HepG2 (cell line): ENCODE data around the gene RNF125. TPM values are rescaled to one million over a fixed set of nuclear protein-coding genes. Genes with fewer than 3 reads are reported as not detected.

Source experiments
- CAMTA2 ChIP-seq: sonication (generic); formaldehyde crosslinking; IDR thresholded peaks from 2 replicates; pipeline ENCODE4 v1.4.0; 2020; ENCODE audit warnings: mild to moderate bottlenecking, missing genetic modification reagents, borderline replicate concordance
- FOXJ3 ChIP-seq: sonication (generic); formaldehyde crosslinking; IDR thresholded peaks from 2 replicates; pipeline ENCODE4 v1.4.0; 2020; ENCODE audit warnings: missing genetic modification reagents, mild to moderate bottlenecking, borderline replicate concordance
- FOXO1 ChIP-seq: sonication (generic); formaldehyde crosslinking; IDR thresholded peaks from 2 replicates; pipeline ENCODE4 v1.4.0; 2020; ENCODE audit warnings: missing genetic modification reagents
- GATAD2A ChIP-seq: IDR thresholded peaks from 2 replicates; pipeline ENCODE4 v1.6.1; 2016
- NCOA5 ChIP-seq: sonication (generic); formaldehyde crosslinking; IDR thresholded peaks from 2 replicates; pipeline ENCODE4 v1.4.0; 2020; ENCODE audit warnings: missing genetic modification reagents
- RELA ChIP-seq: sonication (generic); formaldehyde crosslinking; IDR thresholded peaks from 2 replicates; pipeline ENCODE4 v1.4.0; 2020; ENCODE audit warnings: missing genetic modification reagents
- SKI ChIP-seq: fragments of 450-650 bp; IDR thresholded peaks from one replicate; pipeline ENCODE4 v1.6.1; 2018; ENCODE audit warnings: mild to moderate bottlenecking; ENCODE audit not compliant: partially characterized antibody
- TCF7 ChIP-seq: sonication (generic); IDR thresholded peaks from 2 replicates; pipeline ENCODE4 v1.6.1; 2016; ENCODE audit warnings: antibody characterized with exemption, low read depth
- TRIM24 ChIP-seq: sonication (generic); formaldehyde crosslinking; IDR thresholded peaks from 2 replicates; pipeline ENCODE4 v1.8.0; 2022; ENCODE audit warnings: mild to moderate bottlenecking, missing genetic modification reagents
- ZFX ChIP-seq: sonication (generic); formaldehyde crosslinking; IDR thresholded peaks from 2 replicates; pipeline ENCODE4 v1.4.0; 2020; ENCODE audit warnings: mild to moderate bottlenecking, low read depth, missing genetic modification reagents, moderate library complexity
- ZNF20 ChIP-seq: sonication (generic); formaldehyde crosslinking; IDR thresholded peaks from 2 replicates; pipeline ENCODE4 v1.4.0; 2020; ENCODE audit warnings: mild to moderate bottlenecking, moderate library complexity, missing genetic modification reagents
- ZNF207 ChIP-seq: fragments of 450-650 bp; IDR thresholded peaks from 2 replicates; pipeline ENCODE4 v1.6.1; 2016; ENCODE audit warnings: antibody characterized with exemption, borderline replicate concordance
- ZSCAN25 ChIP-seq: sonication (generic); formaldehyde crosslinking; IDR thresholded peaks from 2 replicates; pipeline ENCODE4 v1.8.0; 2022; ENCODE audit warnings: mild to moderate bottlenecking, missing genetic modification reagents
- polyA plus RNA-seq, 8 experiments: library from polyadenylated mRNA; depleted of rRNA in 3 of 8; stranded (reverse) in 7 of 8; unstranded in 1 of 8; fragments of >200 nt; fragmentation: Illumina TruSeq in 4 of 8; extraction: Trizol in 4 of 8; gene quantifications; 2 replicates each; pipeline versions ENCODE4 v1.2.1 to v1.2.3, GENCODE V29; 2011 to 2016; ENCODE audit warnings: low read depth in 4 of 8, missing spikeins in 1 of 8, mixed read lengths in 1 of 8; ENCODE audit not compliant: insufficient read depth in 1 of 8
- total RNA-seq, 5 experiments: library from RNA; depleted of rRNA; stranded (reverse); fragments of >200 nt; fragmentation: Illumina TruSeq; extraction: Trizol; gene quantifications; 2 replicates each; pipeline ENCODE4 v1.2.3, GENCODE V29; 2016; ENCODE audit warnings: low read depth in 1 of 5
- TF ChIP-seq, protein P1 (sequence below): sonication (generic); formaldehyde crosslinking; conservative IDR thresholded peaks from 2 replicates; pipeline ENCODE4 v1.8.1; 2023; ENCODE audit warnings: missing genetic modification reagents
- TF ChIP-seq, protein P2 (sequence below): IDR thresholded peaks from 2 replicates; pipeline ENCODE4 v1.6.1; 2016; ENCODE audit warnings: control low read depth
- TF ChIP-seq, protein P3 (sequence below): sonication (generic); formaldehyde crosslinking; IDR thresholded peaks from 2 replicates; pipeline ENCODE4 v1.9.0; 2021; ENCODE audit warnings: mild to moderate bottlenecking, missing genetic modification reagents
- TF ChIP-seq, protein P4 (sequence below): sonication (generic); formaldehyde crosslinking; IDR thresholded peaks from 2 replicates; pipeline ENCODE4 v1.9.0; 2021; ENCODE audit warnings: missing genetic modification reagents, mild to moderate bottlenecking, borderline replicate concordance
- TF ChIP-seq, protein P5 (sequence below): IDR thresholded peaks from 2 replicates; pipeline ENCODE4 v1.6.1; 2018; ENCODE audit warnings: missing genetic modification reagents, mild to moderate bottlenecking, missing compliant biosample characterization

RNF125 gene
- total and polyA plus RNA-seq, 2 of the 13 experiments (the other 11 are each of a cell fraction or from before 2014, with no cell fraction given) = 0.58 to 1.8 TPM

DNA sequence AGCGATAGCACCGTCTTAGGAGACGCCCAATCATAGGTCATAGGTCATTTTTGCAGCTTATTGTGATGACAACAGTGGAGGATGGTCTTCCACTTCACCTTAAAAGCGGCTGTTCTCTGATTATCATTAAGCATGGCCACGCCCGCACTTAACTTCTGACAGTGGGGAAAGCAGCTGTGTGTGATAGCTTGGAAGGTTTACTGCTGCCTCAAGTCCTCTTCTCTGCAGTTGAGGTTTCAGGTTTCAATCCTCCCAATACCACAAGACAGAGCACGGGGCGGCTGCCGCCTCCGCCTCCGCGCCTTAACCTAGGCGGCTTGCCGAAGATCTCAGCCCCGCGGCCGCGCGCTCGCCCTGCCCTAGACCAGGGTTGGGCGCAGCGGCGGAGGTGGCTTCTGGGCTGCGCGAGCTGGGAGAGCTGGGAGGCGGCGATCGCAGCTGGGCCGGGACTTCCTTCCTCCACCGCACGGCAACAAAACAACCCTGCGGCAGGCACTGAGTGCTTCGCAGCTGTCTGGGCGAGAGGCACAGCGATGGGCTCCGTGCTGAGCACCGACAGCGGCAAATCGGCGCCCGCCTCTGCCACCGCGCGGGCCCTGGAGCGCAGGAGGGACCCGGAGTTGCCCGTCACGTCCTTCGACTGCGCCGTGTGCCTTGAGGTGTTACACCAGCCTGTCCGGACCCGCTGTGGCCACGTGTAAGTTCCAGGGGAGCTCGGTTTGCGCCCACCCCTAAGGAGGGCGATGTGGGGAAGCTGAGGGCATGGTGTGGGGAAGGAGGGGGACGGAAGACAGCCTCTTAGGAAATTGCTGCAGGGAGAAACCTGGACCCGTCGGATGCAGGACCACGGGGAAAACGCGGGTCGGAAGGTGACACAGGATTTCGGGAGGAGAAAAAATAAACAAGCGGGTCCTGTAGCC is at the start of gene RNF125 (continued):
- TF ChIP-seq, protein P1, sequence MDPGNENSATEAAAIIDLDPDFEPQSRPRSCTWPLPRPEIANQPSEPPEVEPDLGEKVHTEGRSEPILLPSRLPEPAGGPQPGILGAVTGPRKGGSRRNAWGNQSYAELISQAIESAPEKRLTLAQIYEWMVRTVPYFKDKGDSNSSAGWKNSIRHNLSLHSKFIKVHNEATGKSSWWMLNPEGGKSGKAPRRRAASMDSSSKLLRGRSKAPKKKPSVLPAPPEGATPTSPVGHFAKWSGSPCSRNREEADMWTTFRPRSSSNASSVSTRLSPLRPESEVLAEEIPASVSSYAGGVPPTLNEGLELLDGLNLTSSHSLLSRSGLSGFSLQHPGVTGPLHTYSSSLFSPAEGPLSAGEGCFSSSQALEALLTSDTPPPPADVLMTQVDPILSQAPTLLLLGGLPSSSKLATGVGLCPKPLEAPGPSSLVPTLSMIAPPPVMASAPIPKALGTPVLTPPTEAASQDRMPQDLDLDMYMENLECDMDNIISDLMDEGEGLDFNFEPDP = no peak
- TF ChIP-seq GATAD2A (CRISPR knock-in tag) (no peak; the same call in 1 of the 2 replicates), TCF7 (no peak), CAMTA2 (no peak), ZSCAN25 (CRISPR knock-in tag) (peak; percentile 72; the same call in 1 of the 2 replicates), FOXJ3 (CRISPR knock-in tag) (no peak), ZNF20 (CRISPR knock-in tag) (no peak), SKI (no peak), ZFX (CRISPR knock-in tag) (peak; percentile 69), TRIM24 (CRISPR knock-in tag) (no peak; the same call in 1 of the 2 replicates), ZNF207 (no peak), RELA (CRISPR knock-in tag) (0 out of 2 replicates have a peak, but pooled peaks have one; percentile 17), NCOA5 (CRISPR knock-in tag) (no peak), FOXO1 (CRISPR knock-in tag) (no peak; the same call in 1 of the 2 replicates)
- TF ChIP-seq, protein P2, sequence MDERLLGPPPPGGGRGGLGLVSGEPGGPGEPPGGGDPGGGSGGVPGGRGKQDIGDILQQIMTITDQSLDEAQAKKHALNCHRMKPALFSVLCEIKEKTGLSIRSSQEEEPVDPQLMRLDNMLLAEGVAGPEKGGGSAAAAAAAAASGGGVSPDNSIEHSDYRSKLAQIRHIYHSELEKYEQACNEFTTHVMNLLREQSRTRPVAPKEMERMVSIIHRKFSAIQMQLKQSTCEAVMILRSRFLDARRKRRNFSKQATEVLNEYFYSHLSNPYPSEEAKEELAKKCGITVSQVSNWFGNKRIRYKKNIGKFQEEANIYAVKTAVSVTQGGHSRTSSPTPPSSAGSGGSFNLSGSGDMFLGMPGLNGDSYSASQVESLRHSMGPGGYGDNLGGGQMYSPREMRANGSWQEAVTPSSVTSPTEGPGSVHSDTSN = no peak
- TF ChIP-seq, protein P3, sequence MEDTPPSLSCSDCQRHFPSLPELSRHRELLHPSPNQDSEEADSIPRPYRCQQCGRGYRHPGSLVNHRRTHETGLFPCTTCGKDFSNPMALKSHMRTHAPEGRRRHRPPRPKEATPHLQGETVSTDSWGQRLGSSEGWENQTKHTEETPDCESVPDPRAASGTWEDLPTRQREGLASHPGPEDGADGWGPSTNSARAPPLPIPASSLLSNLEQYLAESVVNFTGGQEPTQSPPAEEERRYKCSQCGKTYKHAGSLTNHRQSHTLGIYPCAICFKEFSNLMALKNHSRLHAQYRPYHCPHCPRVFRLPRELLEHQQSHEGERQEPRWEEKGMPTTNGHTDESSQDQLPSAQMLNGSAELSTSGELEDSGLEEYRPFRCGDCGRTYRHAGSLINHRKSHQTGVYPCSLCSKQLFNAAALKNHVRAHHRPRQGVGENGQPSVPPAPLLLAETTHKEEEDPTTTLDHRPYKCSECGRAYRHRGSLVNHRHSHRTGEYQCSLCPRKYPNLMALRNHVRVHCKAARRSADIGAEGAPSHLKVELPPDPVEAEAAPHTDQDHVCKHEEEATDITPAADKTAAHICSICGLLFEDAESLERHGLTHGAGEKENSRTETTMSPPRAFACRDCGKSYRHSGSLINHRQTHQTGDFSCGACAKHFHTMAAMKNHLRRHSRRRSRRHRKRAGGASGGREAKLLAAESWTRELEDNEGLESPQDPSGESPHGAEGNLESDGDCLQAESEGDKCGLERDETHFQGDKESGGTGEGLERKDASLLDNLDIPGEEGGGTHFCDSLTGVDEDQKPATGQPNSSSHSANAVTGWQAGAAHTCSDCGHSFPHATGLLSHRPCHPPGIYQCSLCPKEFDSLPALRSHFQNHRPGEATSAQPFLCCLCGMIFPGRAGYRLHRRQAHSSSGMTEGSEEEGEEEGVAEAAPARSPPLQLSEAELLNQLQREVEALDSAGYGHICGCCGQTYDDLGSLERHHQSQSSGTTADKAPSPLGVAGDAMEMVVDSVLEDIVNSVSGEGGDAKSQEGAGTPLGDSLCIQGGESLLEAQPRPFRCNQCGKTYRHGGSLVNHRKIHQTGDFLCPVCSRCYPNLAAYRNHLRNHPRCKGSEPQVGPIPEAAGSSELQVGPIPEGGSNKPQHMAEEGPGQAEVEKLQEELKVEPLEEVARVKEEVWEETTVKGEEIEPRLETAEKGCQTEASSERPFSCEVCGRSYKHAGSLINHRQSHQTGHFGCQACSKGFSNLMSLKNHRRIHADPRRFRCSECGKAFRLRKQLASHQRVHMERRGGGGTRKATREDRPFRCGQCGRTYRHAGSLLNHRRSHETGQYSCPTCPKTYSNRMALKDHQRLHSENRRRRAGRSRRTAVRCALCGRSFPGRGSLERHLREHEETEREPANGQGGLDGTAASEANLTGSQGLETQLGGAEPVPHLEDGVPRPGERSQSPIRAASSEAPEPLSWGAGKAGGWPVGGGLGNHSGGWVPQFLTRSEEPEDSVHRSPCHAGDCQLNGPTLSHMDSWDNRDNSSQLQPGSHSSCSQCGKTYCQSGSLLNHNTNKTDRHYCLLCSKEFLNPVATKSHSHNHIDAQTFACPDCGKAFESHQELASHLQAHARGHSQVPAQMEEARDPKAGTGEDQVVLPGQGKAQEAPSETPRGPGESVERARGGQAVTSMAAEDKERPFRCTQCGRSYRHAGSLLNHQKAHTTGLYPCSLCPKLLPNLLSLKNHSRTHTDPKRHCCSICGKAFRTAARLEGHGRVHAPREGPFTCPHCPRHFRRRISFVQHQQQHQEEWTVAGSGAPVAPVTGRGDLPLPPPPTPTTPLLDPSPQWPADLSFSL (CRISPR knock-in tag) = peak; percentile 58
- TF ChIP-seq, protein P4, sequence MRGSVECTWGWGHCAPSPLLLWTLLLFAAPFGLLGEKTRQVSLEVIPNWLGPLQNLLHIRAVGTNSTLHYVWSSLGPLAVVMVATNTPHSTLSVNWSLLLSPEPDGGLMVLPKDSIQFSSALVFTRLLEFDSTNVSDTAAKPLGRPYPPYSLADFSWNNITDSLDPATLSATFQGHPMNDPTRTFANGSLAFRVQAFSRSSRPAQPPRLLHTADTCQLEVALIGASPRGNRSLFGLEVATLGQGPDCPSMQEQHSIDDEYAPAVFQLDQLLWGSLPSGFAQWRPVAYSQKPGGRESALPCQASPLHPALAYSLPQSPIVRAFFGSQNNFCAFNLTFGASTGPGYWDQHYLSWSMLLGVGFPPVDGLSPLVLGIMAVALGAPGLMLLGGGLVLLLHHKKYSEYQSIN = no peak
- TF ChIP-seq, protein P5, sequence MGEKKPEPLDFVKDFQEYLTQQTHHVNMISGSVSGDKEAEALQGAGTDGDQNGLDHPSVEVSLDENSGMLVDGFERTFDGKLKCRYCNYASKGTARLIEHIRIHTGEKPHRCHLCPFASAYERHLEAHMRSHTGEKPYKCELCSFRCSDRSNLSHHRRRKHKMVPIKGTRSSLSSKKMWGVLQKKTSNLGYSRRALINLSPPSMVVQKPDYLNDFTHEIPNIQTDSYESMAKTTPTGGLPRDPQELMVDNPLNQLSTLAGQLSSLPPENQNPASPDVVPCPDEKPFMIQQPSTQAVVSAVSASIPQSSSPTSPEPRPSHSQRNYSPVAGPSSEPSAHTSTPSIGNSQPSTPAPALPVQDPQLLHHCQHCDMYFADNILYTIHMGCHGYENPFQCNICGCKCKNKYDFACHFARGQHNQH (CRISPR knock-in tag) = peak; percentile 53; the same call in 1 of the 2 replicates
